Iris pigment epithelial cell (primary cell): Measurements from ENCODE around the gene COL9A3.

Experiments
- DNase-seq: peaks from one replicate; pipeline ENCODE4 v3.0.0-alpha.2; 2011; ENCODE audit warnings: low read depth

COL9A3 gene

DNA sequence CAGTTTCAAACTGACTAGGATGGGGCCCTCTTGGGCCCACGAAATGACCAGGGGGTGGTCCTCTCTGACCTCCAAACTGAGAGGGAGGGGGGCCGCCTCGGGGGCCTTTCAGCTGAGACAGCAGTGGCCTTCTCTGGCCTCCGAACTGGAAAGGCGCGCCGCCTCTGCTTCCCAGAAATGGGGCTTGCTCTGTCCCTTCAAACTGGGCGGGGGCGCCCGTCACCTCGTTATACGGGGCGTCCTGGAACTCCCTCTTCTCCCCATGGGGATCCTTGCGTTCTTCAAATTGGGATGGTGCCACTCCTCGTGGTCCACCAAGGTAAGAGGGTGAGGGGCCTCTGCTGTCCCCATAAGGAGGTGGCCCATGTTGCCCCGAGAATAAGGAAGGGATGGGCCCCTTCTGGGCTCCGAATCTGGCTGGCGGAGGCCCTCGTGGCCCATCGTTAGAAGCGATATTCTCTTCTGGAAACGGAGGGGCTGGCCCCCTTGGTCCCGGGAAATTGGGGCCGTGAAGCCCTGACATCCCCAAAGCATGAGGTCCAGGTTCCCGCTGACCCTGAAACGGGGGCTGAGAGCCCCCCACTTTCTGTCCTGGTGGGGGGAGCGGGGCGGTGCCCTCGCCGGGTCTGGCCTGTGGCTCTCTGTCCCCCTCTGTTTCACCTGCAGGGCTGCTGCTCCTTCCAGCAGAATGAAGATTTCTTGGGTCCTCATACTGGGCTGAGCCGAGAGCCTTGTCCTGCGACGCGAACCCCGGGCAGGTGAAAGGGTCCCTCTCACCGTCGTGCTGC, 63.5 kb downstream of the COL9A3 start:
- DNase-seq: no peak

DNA sequence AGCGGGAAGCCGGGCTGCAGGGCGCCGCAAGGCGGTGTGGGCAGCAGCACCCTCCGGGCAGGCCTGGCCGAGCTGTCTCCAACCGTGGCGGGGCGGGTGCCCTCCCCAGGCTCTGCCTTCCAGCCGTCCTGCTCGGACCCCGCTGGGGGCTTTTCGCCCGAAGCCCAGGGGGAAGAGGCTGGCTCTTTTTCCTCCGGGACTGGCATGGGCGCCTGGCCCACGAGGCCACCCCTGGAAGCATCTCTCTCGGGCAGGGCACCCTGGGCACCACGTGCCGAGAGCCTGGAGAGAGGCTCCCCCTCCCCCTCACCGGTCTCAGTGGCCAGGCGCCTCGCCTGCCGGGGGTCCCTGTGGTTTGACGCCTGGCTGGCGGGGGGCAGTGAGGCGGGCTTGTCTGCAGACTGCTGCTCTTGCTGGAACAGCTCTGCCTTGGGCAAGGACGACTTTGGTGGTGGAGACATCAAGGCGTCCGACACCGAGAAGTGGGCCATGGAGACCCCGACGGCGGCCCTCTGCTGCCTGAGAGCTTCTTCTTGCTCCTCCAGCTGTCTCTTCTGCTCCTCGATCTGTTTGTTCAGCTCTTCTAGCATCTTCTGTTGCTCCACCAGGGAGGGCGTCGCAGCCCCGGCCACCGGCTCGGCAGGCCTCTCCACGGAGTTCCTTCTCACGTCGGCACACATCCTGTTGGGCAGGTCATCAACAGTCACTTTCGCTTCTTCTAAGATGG, 64.2 kb downstream of the COL9A3 start:
- DNase-seq: no peak

DNA sequence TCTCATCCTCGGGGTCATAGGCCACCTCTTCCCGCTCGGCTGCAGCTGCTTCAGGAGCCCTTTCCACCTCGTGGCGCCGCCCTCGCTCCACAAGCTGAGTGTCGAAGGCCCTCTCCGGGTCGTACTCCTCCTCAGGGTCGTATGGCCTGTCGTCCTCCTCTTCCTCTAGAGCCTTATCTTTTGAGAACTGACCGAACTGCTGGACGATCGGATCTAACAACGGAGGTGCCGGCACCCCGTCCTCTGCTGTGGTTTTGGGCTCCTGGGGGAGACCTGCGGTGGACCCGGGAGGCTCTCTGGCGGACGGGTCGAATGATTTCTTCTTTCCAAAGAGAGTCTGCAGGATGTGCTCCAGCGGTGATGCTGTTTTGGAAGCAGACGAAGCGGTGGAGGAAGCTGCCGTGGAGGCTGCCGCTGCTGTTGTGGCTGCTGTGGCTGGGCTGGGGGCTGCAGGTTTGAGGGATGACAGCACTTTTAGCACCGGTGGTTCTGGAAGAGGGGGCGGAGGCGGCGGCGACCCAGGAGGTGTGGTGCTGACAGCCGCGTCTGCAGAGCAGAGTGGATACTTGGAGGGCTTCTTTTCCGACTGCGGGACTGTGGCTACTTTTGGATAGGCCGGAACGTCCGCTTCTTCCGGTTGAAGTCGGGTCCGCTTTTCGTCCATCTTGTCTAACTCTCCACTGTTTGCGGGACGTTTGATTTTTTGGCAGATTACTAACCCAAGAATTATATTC, 65.0 kb downstream of the COL9A3 start:
- no peak for DNase-seq

DNA sequence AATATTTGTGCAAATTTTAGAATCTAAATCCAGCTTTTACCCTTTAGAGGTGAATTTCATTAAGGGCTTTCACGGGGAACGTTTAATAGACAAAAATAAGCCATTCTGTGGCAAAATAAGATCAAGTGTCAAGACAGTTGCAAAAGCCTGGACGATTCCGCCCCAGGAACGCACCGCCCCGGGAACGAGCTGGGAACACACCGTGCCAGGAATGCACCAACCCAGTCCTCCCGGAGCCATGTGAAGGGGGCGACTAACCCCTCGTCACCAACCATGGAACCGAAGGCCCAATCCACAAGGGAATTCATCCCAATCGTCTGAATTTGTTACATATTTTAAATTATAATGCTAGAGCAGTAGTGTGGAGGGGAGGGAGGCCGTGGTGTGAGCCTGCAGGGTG, 65.6 kb downstream of the COL9A3 start:
- no peak for DNase-seq

DNA sequence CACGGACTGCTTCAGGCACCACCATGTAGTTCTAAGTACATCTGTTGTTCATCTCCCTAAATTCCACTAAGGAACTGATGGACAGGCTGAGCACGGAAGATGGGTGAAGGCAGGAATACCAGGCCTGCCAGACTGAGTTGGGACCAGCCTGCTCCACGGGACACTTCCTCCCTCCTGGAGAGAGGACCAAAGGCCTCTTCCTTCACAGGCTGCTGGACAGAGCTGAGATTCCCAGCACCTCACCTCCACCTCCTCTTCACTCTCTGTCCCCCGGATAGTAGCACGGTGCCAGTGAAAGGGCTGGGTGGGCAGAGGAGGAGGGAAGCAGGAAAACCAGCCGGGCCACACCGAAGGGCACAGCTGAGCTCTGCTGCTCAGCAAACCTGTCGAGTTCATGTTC, 67.7 kb downstream of the COL9A3 start:
- no peak for DNase-seq

DNA sequence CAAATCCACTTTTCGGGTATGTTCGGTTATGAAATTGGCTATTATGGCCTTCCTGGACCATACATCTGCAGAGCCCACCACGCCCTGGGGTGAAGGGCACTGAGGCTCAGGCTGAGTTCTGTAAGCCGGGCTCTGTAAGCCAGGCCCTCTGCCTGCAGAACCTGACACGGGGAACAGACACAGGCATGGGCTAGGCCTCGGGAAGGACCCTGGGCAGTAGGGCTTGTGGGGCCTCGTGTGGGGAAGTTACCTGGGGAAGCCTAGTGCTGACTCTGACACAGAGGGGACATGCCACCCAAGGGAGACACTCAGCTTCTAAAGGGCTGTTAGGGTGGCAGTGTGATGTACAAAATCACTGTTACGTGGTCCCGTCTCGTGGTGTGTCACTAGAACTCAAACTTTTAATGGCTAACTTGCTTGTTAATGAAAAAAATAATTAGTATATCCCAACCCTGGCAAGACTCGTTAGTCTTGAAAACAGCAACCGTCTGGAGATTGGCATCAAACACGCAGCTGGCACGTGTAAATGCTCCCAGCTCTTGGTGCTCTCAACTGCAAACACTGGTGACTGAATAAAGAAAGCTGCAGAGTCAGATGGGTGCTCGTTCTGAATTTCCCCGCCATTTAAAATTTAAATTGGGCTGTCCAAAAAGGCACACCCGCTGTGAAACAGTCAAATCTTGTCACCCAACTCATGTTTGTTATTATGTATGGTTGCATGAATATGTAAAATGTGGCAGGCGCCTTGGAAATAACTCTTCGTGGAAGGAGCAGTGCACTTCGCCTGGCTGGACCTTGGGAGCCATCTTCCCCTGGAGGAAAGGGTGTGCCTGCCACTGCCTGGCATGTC, 68.4 kb downstream of the COL9A3 start:
- DNase-seq: no peak

DNA sequence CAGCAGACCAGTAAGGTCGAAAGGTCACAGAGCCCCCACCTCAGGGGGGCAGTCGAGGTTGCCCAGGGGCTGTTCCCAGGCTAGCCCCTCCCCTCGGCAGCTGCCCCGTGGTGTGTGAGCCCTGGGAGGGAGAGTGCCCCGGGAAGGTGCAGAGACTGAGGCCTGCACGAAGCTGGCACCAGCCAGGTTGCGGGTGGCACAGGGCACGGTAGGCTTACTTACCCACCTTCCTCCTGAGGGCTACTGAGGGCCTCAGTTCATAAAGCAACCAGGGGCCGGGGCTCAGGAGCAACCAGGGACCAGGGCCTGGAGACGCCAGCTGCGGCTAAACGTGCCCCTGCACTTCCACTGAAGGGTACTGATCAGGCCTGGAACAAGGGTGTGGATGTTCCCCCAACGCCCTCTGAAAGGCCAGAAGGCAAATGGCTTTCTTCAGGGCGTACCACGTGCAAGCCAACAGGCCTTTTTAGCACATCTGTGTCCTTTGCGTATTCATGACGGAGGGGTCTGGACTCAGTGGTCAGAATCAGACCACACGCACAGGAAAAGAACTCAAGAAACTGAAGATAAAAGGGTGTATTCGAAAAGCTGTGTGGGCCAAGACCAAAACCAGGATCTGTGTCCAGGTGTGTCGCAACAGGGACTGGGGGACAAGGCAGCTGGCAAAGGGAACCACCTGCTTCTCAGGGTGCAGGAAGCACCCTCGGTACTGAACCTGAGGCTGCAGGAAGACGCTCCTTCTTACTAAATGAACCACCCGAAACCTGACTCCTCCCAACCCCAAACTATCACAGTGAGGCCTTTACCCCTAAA, 69.3 kb downstream of the COL9A3 start:
- DNase-seq: no peak

DNA sequence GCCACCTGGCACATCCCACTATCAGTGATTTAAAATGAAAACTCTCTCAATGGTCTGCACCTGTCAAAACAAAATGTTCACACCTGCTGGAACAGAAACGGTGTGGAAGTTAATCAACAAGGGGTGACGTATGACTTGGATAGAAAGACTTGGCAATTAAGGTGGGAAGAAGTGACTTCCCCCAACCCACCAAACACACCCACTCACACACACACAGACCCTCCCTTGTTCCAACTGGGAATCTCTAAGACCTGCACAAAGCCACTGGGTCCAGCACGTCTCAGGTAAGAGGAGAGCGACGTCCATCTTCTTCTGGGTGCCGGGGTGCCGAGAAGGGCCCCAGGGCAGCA, 69.8 kb downstream of the COL9A3 start:
- DNase-seq: no peak

DNA sequence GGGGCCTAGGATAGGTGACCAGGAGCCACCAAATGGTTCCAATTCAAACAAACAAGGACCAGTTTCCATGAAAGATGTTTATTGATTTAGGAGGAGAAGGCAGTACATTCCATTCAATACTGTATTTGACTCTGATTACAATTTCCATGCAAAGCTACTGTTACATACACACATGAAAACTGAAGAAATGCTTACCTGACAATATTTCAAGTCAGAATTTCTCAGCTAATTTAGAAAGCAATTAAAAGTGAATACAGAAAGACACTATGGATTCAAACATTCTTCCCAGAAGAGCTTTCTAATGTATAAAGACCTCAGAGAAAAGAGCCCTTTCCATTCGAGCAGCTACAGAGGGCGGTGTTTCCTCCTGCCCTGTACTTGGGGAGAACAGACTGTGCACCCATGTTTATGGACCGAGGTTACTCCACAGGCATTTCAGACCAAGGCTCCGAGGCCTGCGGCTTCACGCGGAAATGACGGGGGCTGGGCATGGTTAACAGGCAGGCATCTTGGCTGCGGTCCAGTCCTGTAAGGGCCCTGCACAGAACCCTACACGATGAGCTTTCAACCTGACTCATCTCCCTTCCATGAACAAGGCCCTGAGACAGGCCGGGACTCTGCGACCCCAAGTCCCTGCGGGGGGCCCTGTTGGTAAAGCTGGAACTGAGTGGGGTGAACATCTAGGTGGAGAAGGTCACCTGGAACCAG, 70.5 kb downstream of the COL9A3 start:
- peak; percentile 99 for DNase-seq

DNA sequence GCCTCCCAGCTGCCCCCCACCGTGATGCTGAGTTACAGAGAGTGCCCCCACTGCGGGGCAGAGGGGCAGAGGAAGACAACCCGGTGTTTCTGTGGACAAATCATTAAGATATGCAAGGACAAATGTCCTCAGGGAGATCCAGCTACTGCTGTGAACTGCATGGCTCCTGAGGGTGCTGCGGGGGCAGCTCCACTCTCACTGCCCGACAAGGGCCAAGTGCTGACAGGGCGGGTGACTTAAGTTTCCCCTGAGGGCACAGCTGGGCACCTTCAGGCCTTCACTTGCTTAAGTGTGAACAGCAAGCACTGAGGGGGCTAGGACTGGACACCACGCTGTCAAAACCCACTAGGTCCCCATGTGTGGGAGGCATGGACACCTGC, 71.0 kb downstream of the COL9A3 start:
- no peak for DNase-seq

DNA sequence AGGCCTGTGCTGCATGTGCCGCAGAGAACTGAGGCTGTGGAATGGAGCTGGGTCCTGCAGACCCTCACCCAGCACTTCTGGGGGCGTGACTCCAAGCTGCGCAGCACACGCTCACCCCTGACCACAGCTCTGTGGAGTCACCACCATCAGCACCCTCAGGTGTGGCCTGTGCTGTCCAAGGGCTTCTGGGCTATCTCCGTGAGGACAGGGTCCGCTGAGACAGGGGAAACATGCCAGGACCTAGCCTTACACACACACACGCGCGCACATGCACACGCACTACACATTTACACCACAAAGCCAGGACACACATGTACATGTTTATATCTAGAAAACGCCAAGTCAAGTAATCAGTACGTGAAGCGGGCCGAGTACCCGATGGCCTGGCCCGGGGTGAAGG, 71.6 kb downstream of the COL9A3 start:
- DNase-seq: no peak

DNA sequence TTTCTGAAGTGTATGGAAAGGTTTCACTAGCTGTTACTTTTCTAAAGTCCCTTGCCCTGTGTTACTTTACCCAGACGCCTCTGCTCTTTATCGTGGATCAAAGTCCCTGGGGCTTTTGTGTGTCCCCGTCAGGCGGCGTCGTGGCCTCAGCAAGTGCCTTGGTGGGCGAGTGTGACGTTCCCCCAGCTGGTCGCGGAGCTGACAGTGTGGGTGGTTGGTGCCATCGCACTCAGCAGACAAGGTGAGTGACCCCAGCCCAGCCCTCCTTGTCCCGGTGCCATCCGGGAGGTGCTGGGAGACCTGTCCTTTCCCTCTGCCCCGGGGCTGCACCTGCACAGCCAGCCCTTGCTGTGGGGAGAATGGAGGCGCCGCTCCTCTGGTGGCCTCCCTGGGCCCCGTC, 72.1 kb downstream of the COL9A3 start:
- no peak for DNase-seq

DNA sequence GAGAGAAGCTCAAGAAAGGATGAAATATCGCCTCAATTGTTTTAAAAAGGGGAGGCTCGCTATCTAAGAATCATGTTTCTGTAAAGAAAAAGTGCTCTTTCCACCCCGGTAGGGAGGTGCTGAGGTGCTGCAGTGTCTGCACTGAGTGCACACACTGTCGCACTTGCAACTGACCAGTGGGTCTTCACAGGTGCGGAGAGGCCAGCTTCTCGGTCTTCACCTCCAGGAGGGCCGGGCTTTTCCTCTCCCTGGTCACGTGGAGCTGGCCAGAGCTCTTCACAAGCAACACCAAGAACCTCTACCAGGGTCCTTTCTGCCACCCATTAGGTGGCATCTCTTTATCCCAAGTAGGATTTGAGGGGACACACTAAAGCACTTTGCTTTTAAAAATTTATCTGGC, 72.6 kb downstream of the COL9A3 start:
- DNase-seq: no peak

DNA sequence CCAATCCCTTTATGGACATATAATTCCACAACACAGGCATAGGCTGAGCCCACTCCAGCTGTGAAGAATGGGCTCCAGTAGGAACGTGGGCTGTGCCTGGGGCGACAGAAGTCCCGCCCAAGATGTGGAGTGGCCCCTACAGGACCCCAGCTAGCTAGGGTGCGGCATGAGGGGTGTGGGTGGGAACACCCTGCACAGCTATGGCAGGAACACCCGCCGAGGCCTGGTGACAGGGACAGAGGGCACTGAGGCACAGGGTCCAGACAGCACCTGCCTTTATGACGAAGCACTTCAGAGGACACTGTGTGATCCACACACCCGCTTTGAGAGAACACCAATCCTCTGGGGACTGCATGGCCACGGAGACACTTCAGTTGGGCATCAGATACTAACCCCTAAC, 73.0 kb downstream of the COL9A3 start:
- DNase-seq: no peak

DNA sequence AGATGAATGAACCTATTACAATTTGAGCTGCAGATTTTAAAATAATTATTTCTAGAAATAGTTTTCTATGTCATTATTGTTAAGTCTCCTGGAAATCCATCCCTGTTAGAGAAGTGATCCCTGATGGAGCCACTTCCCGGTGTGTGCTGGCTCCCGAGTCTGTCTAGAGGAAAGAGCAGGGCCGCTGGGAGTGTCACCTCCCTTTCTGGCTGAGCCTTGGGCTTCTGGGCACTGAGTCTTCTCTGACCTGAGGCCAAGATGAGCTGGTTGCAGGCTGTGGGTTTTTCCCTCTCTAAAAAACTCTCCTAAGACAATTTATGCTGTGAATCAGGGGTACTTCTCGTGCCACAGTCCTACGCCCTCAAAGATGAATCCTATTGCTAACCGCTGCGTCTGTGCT, 73.6 kb downstream of the COL9A3 start:
- no peak for DNase-seq
